GM19468 (cell line): Measurements from ENCODE around the gene KIF1A.
"Not testable (repeated sequence)": the region's sequence is repeated elsewhere in the genome, so short reads cannot be mapped to it uniquely, and the experiment has no call there.

ENCODE experiments used
- ATAC-seq: cut with Tn5 transposase; IDR thresholded peaks from one replicate; pipeline ENCODE4 v1.9.1; 2021; ENCODE audit warnings: mild to moderate bottlenecking, moderate library complexity, moderate number of reproducible peaks; ENCODE audit not compliant: unreplicated experiment; ENCODE audit errors: extremely low read depth

The KIF1A gene

GRCh38 chr2:240708457-240708856 lies 111.6 kb downstream of the KIF1A start:
- no peak for ATAC-seq

DNA sequence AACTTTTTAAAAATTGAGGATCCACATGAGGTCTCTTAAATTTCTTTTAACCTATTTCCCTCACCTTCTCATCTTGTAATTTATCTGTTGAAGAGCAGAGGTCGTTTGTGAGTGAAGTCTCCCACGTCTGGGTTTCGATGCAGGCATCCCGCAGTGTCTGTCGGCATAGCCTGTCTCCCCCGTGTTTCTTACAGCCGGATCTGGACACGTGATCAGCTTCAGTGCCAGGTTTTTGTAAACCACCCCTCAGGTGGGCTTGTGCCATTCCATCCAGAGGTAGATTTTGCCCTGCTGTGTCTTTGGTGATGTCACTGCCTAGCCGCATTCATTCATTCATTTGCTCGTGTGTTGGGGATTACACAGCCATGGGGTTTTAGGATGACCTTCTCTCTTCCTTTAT lies 112.2 kb downstream of the KIF1A start:
- no peak for ATAC-seq

- ATAC-seq = no peak
Observed at GRCh38 chr2:240707043-240707756, 112.8 kb downstream of the KIF1A start.

GRCh38 chr2:240705204-240705791 lies 114.7 kb downstream of the KIF1A start:
- ATAC-seq = no peak

DNA sequence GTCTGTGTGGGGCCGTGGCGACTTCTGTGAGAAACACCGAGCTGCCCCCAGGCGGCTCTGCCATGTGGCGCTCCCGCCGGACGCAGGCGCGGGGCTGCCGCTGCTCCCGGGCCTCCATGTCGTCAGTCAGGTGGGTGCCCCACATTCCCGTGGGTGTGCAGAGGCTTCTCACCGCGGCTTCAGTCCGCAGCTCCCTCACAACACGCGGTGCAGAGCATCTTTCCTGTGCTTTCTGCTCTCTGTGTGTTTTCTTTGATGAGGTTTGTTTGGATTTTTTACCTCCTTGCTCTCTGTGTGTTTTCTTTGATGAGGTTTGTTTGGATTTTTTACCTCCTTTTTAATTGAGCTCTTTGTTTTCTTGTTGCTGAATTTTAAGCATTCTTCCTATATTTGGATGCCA lies 115.4 kb downstream of the KIF1A start:
- no peak for ATAC-seq

DNA sequence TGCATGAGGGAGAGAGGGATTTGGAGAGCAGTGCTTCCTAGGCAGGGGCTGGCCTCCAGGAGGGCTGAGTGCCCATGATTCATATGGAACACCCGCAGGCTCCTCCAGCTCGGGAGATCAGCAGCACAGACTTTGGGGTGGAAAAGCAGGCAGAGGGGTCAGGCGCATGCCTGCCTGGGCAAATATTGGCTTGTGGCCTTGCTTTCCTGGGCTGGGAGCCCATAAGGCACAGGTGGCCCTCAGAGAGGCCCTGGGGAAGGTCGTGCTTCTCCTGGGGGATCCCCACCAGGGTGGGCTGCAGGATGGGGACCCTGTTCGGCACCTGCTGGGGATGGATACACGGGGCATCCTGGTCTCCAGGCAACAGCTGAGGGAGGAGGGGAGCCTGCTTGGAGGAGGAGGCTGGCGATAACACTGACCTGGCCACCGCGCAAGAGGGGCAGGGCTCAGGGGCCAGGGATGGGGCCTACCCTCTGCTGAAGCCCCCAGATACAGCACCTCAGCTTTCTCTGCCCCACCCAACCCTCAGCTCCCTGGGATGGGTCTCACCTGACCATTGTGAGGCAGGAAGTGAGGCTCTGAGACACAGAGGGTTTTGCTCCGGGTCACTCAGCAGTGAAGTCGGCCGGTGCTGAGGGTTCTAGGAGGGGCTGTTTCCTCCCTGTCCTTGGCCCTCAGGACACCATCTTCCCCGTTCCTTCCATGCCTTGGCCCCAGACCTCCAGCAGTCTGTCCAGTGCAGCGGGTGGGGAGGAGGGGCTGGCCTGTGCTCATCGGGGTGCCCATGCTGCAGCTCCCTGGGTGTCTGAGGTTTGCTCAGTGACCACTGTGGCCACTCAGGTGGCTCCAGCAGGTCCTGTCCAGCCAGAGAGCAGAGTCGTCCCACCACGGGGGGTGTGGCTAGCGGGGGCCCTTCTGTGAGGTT lies 116.3 kb downstream of the KIF1A start:
- no peak for ATAC-seq

DNA sequence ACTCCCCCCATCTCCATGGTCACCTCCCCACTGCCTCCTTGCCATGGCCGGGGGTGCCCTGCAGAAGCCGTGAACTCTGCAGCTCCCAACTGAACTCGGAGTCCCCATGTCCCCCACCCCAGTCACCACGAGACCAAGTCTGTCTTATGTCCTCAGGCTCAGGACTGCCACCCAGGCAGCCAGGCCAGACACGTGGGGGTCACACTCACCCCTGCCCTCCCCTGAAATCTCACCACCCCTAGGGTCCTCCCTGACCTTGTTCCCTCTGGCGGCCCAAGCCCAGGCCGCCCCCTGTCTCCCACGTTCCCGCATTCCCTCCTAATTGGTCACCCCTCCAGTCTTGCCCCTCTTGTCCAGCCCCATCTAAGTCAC lies 117.4 kb downstream of the KIF1A start:
- no peak for ATAC-seq

- no peak for ATAC-seq
Observed at GRCh38 chr2:240701736-240702639, 118.0 kb downstream of the KIF1A start.

DNA sequence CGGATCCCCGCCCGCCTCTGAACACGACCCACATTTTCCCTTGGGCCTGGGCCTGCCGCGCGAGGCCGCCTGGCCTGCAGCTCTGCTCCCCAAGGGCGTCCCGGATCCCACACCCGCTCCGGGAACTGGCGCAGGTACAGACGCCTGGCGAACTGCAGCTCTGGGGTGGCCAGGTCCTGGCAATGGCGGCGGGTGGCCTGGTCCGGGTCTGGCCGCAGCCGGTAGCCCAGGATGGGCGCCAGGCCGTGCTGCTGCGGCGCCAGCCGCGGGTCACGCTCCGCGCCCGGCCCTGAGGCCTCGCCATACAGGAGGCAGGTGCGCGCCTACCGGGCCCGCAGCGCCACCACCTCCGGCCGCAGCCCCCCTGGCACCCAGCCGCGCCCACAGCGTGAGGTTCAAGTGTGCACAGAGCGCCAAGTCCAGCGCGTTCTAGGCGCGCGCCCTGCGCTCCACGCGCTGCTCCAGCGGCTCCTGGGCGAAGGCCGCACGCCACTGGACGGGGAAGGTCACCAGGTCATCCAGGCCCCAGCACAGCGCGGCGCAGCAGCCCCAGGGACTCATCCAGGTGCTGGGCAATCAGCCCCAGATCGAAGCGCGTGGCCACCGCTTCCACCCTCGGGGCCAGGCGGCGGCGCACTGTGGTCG lies 118.8 kb downstream of the KIF1A start:
- ATAC-seq = no peak

DNA sequence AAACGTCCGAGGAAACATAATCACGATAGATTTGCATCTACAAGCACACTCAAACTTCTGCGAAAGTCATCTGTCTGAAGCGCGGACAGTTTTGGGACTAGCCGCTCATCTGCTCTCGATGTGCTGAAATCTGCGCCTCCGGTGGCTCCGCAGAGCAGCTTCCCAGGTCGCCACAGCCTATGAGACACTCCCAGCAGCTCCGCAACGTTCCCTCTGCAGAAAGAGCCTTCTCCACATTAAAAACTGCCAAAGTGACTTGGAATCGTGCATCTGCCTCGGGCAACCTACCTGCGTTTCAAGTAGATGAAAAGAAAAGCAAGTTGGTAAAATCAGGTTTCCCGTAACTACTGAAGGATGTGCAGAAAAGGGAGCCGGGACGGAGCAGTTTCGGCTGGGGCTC lies 119.4 kb downstream of the KIF1A start:
- not testable (repeated sequence) for ATAC-seq

DNA sequence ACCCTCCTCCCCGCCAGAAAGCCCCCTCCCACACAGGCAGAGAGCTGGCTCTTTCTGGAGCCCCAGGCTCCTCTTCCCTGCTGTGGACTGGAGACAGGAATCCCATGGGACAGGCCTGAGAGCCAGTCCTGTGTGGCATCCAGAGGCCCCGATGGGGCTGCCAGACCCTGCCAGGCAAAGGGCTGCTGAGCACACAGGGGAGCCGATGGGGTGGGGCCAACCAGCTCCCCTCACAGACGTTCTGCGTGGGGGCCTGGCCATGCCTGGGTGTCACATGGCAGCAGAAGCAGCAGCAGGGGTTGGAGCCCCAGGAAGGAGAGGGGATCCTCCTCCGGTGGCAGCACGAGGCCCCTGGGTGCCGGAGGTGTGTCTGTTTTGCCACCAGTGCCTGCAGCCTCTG lies 120.2 kb downstream of the KIF1A start:
- not testable (repeated sequence) for ATAC-seq

GRCh38 chr2:240698852-240699561 lies 121.0 kb downstream of the KIF1A start:
- not testable (repeated sequence) for ATAC-seq

GRCh38 chr2:240696469-240696868 lies 123.5 kb downstream of the KIF1A start:
- ATAC-seq = not testable (repeated sequence)

GRCh38 chr2:240695593-240695992 lies 124.4 kb downstream of the KIF1A start:
- ATAC-seq = not testable (repeated sequence)

DNA sequence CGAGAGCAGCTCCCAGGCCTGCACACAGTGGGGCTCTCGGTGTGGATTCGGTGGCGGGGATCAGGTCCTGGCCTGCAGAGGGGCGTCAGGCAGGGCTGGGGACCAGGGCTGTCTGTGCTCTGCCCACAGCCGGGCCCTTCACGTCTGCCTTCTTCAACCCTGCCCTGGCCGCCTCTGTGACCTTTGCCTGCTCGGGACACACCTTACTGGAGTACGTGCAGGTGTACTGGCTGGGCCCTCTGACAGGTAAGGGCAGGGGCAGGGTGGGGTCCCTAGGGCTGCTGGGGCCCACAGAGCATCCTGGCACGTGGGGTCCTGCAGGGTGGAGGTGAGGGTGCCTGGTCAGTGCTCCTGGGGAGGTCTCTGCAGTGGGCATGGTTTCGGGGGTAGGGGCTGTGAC lies 125.7 kb downstream of the KIF1A start:
- ATAC-seq = not testable (repeated sequence)

GRCh38 chr2:240692583-240693561 lies 127.1 kb downstream of the KIF1A start:
- ATAC-seq = not testable (repeated sequence)

DNA sequence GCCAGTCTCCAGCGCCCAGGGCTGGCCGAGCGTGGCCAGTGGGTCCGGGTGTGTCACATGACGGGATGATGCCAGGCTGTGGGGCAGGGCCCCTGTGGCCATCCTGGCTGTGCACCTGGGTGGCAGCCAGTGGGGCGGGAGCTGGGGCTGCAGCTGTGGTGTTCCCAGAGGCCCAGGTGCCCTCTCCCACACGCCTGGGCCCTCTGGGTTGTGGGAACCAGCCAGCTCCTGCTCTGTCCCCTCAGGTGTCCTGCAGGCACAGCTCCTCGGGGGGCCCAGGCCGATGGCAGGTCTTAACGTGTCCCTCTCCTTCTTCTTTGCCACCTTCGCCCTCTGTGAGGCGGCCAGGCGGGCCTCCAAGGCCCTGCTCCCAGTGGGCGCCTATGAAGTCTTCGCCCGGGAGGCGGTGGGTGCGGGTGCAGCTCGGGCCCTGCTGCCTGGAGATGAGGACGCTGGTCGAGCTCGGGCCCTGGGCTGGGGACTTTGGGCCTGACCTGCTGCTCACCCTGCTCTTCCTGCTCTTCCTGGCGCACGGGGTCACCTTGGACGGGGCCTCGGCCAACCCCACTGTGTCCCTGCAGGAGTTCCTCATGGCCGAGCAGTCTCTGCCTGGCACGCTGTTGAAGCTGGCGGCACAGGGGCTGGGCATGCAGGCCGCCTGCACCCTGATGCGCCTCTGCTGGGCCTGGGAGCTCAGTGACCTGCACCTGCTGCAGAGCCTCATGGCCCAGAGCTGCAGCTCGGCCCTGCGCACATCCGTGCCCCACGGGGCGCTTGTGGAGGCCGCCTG lies 128.2 kb downstream of the KIF1A start, which contains the start of gene AQP12A:
Gene AQP12A, plus strand, starts transcription at position 236 of the 790 bp plus-strand sequence. Its CDS starts 48 bp downstream, at position 284.
- not testable (repeated sequence) for ATAC-seq
